Stimulated activated CD4-positive, alpha-beta T cell treated with anti-CD3 and anti-CD28 coated beads, Interleukin-12 subunit alpha, Interleukin-12 subunit beta, amount 100 ng/mL, for 48 hours (primary cell): ENCODE results near the gene NAB2.
"Not testable (repeated sequence)": the region's sequence is repeated elsewhere in the genome, so short reads cannot be mapped to it uniquely, and the experiment has no call there.

Source experiments
- DNase-seq, 3 donors: peaks; one replicate each; pipeline ENCODE4 v3.0.0-alpha.2; 2020; ENCODE audit warnings: low read depth in 2 of 3, low spot score in 1 of 3

Gene NAB2, protein sequence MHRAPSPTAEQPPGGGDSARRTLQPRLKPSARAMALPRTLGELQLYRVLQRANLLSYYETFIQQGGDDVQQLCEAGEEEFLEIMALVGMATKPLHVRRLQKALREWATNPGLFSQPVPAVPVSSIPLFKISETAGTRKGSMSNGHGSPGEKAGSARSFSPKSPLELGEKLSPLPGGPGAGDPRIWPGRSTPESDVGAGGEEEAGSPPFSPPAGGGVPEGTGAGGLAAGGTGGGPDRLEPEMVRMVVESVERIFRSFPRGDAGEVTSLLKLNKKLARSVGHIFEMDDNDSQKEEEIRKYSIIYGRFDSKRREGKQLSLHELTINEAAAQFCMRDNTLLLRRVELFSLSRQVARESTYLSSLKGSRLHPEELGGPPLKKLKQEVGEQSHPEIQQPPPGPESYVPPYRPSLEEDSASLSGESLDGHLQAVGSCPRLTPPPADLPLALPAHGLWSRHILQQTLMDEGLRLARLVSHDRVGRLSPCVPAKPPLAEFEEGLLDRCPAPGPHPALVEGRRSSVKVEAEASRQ

DNA sequence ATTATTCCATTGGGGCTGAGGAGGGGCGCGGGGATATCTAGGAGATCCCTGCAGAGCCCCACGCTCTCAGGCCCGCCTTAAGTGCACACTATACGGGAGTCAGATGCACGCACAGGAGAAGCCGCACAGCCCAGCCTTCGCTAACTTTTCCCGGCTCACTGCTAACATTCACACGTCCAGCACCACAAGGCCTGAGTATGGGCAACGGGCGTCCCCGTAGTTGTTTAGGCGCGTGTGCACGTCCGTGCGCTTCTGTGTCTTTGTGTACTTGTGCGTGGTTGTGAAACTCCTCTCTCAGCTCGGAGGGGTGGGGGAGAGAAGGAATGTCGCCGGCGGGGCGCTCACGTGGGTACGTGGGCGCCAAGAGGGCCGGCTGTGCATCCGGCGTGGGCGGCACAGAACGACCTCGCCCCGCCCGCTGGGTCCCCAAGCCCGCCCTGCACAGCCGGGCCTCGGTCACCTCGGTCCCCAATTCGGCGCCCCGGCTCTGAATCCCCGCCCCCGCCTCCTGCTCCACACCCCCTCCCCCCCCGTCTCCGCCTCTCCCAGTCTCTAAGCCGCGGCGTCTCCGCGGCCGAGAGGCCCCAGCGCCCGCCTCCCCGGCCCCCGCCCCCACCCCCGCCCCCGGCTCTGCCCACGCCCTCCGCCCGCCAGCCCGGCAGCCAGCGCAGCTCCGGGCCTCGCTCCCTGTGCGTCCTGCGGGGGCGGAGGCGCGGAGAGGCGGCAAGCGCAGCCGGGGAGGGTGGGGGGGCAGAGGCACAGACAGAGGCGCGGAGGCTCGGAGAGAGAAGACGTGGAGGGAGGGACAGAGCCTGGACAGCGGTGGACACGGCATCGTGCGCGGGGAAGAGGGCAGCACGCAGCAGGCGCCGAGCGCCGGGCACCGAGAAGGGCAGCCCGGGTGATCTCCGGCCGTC lies at the start of gene NAB2:
TSS of gene NAB2 (plus strand) at position 761 of the 917 bp plus-strand sequence. CDS start 158 bp downstream, outside the sequence.
- peak; percentile 73 to 88 (median 76) for DNase-seq

DNA sequence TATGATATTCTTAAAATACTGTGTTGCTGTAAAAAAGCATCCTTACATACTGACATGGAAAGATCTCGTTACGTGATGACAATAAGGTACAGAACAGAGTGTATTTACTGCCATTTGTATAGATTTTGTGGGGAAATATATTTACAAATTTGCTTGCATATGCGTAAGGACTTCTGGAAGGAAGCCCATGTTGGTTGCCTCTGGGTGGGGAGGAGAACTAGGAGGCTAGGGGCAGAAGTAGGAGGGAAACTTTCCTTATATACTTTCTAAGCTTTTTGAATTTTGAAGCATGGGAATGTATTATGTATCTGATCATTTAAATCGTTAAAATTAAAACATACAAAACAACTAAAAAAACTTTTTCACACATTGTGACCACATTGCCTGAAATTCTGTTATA lies 48.7 kb upstream of the NAB2 start:
- DNase-seq = no peak

DNA sequence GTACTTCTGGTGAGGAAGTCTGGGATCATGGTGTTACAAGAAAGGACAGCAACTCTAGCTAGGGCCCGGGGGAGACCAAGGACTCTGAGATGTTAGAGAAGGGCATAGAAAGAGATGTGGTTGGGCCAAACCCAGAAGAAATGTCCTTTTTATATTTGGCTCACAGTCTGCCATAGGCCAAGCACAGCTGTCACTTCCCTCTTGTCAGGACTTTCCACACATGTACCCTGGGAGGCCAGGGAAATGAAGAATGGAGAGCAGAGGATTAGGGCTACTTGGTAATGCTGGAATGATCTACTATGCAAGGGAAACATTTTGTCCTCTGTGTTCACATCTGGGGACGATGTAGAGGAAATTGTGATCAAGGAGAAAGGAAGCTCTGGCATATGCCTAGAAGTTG lies 48.2 kb upstream of the NAB2 start:
- no peak for DNase-seq

DNA sequence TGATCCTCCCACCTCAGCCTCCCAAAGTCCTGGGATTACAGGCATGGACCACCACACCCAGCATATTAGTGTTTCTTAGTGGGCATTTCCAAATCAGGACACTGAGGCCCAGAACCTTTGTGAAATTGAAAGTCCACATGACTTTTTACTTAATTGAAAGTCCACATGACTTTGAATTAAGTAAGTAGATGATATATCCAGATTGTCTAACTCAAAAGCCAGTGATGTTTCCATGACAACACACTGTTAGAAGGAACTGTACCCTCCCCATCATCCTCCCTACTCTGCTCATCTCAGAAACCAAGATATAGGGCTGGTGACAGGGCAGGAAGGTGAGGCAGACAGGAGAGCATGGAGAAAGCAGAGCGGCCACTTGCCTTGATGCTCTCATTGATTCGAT lies 46.2 kb upstream of the NAB2 start:
- no peak for DNase-seq

DNA sequence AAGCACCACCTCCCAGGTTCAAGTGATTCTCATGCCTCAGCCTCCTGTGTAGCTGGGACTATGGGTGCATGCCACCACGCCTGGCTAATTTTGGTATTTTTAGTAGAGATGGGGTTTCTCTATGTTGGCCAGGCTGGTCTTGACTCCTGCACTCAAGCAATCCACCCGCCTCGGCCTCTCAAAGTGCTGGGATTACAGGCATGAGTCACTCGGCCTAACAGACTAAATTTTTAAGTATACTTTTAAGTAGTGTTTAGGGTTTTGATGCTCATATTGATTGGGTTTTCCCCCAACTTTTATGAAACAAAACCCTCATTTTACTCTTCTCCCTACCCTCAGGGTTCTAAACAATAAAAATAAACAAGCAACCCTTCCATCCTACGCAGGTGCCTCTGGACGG lies 44.4 kb upstream of the NAB2 start:
- no peak for DNase-seq

DNA sequence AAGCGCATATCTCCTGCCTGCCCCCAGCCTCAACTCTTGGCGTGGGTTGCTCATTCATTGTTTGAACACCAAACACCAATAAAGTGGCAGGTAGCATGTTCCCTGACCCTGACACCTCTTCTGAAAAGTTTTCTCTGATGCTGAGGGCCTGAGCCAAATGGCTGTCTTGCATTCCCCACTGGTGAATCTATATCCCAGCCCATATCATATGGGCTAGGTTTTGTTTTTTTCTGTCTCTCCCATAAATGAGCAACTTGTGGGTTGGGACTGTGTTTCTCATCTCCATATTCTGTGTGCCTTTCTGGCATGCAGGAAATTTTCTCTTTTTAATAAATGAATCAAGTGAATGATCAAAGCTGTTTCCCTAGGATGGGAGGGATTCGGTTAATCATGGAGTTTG lies 44.0 kb upstream of the NAB2 start:
- DNase-seq = no peak

DNA sequence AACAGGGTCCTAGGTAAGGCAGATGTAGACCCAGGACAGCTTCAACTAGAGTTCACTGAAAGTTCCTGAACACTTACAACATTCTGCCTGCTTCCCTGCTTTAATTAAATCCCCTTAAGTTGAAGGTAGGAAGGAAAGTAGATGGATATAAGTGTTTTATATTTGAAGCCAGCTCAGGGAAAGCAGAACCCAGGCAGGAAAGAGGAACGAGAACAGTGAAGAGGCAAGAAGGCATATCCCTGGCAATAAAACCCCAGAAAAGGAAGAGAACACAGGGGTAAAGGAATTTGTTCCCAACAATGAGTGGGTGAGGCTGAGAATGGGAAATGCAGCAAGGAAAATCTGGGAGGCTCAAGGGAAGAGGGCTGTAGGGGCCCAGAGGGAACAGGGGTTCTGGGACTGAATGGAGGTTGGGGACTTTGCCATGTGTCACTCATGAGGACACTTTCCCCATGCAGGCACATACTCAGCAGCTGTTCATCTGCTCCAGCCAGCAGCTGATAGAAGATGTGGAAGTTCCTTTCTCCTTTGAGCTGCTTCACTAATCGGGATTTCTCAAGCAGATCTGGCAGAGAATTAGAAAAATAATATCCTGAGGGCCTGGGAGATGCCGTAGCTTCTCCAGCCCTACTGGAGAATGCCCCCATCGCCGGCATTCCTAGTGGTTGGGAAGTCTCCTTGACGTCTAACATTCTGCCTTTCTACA lies 42.7 kb upstream of the NAB2 start:
- no peak for DNase-seq

DNA sequence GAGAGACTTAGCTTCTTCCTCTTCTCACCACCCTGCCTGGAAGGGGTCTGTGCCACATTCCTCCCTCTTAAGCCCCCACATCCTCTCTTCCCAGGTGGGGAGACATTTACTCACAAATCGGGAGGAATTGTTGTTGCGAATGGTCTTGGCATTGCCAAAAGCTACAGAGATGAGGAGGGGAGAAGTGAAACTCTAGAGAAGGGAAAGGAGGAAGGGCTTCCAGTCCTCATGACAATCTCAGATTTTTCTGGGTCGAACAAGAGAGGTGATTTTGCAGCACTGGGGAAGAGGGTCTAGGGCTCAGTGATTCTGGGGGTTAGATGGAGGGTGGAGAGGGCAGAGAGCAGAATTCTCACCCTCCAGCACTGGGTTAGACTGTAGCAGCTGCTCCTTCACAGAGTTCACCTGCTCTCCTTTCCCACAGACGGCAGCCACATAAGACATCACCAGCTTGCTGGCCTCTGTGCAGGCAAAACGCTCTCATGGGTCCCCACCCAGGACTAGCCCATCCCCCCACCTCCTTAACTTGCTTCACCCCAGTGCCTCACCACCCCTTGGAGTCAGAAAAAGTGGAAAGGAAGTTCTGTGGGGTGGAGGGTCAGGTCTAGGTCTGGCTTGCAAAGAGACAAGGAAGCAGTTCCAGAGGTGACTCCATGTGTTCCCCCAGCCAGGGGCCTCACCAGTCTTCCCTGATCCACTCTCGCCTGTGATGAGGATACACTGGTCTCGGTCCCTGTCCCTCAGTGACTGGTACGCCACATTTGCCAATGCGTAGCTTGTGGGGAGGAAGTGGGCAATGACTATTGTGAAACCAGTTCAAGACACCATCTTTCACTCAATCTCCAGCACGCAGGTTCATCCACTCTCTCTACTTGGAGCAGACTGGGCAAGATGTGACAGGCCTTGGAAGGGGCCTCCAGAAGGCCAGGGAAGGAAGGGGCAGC lies 41.7 kb upstream of the NAB2 start:
- DNase-seq = peak; percentile 42 to 53 (median 45)

DNA sequence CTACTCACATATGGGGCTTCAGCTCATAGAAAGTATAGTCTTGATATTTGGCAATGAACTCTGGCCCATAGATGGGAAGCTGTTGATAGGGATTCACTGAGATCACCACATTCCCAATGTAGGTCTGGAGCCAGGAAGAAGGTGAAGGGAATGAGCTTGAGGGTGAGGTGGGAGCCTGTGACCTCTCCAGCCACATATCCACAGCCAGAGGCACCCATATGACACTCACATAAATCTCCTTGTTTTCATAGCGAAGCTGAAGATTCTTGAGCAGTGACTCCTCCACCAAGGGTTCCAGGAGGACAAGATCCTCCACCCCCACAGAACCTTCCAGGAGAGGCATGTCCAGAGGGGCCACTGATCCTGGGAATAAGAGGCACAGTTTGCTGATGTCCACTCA lies 40.9 kb upstream of the NAB2 start:
- no peak for DNase-seq

DNA sequence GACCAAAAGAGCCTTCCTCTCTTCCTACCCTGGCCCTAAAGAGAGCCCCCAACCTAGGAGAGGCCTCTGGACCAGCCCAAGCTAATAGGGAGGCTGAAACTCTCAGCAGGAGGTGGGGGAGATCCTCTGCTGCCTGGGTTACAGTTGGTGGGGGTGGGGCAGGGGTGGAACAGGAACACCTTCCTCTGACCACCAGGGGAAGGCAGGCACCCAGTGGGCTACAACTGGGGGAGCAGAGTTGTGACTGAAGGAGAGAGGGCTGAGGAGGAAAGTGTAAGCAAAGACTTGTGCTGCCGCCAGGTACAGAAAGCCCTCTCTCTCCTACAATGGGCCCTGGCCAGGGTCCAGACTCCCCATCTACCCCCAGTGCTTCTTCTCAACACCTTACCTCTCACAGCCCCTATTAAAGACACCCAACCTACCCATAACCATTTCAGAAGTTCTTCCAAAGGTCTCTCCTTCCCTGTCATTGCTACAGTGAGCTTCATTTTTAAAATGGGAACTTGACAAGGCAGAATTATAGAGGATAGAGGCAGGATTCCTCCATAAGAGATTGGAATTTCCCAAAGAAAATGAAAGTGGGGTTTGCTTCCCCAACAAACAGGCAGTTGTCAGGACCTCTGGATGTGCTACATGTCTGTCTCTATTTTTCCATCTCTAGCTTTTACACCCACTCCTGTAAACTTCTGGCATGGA lies 40.3 kb upstream of the NAB2 start:
- no peak for DNase-seq

DNA sequence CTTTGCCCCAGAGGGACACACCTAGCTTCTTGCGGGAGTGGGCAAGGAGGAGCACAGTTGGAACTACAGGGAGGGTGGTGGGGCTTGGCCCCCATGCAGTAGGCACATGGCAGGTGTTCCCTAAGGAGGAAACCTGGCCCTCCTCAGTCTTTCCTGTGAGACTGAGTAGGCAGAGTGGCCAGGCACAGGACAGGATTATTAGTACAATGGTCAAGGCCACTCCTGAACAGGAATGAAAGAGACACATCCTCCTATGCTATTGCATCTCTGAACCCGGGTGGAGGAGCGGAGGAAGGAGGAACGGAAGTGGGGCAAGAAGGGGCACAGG lies 39.8 kb upstream of the NAB2 start:
- no peak for DNase-seq

DNA sequence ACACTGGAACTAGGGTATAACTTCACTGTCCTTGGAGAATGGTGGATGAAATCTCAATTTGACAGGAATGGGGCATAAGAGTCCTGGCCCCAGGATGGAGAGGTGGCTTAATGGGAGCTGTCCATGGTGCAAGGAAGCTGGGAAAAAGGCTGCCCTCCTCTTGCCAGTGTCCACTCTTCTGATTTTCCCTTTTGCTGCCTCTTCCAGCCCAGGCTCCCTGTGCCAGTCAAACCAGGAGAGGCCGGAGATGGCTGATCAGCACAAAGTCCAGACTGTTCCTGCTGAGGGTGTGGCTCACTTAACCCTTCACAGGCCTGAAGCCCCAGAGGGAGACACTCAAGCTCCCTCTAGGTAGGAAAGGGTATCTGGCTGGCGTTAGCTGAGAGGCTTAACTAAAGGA lies 39.0 kb upstream of the NAB2 start, which contains the start of gene MYO1A:
TSS of gene MYO1A (minus strand) at position 240 of the 400 bp plus-strand sequence. CDS start 1,806 bp downstream, outside the sequence.
- DNase-seq = no peak

DNA sequence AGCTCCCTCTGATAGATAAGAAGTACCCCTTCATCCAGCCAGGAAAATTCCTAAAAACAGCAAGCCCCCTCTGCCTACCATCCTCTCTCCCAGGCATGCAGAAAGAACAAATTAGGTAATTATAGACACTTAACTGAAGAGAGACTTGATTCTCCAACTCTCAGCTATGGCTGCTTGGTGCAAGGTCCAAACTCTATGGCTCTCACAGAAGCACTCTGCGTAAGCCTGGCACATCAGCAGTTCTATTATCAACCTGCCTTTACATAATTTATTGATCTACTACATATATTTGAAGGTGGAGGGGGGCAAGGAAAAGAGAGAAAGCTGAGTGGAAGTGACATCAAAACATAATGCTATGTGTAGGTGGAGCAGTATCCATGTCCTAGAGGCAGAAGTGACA lies 37.9 kb upstream of the NAB2 start:
- no peak for DNase-seq

DNA sequence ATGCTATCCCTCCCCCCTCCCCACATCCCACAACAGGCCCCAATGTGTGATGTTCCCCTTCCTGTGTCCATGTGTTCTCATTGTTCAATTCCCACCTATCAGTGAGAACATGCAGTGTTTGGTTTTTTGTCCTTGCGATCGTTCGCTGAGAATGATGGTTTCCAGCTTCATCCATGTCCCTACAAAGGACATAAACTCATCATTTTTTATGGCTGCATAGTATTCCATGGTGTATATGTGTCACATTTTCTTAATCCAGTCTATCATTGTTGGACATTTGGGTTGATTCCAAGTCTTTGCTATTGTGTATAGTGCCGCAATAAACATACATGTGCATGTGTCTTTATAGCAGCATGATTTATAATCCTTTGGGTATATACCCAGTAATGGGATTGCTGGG lies 35.8 kb upstream of the NAB2 start:
- DNase-seq = not testable (repeated sequence)

DNA sequence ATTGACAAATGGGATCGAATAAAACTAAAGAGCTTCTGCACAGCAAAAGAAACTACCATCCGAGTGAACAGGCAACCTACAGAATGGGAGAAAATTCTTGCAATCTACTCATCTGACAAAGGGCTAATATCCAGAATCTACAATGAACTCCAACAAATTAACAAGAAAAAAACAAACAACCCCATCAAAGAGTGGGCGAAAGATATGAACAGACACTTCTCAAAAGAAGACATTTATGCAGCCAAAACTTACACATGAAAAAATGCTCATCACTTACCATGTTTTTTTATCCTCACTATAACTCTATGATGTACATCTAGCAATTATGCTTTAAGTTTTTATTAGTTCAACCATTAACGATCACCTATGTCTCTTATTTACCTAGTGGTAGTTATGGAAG lies 35.0 kb upstream of the NAB2 start:
- DNase-seq = not testable (repeated sequence)

DNA sequence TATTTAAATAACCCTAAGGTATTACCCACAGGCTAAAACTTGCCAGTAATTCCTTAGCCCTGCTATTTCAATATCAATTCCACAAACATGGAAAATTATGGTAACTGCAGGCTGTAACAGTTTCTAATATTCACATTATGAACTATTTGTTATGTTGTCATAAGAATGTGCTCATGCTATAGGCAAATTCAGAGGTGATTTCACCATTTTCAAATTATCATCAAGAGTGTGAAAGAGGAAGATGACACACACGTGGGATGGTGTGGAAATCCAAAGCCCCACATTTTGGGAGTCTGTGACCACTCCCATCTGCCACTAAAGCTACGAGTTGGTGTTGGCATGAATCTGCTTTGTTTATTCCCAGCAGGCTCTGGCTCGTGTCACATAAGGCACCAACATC lies 33.1 kb upstream of the NAB2 start:
- no peak for DNase-seq

DNA sequence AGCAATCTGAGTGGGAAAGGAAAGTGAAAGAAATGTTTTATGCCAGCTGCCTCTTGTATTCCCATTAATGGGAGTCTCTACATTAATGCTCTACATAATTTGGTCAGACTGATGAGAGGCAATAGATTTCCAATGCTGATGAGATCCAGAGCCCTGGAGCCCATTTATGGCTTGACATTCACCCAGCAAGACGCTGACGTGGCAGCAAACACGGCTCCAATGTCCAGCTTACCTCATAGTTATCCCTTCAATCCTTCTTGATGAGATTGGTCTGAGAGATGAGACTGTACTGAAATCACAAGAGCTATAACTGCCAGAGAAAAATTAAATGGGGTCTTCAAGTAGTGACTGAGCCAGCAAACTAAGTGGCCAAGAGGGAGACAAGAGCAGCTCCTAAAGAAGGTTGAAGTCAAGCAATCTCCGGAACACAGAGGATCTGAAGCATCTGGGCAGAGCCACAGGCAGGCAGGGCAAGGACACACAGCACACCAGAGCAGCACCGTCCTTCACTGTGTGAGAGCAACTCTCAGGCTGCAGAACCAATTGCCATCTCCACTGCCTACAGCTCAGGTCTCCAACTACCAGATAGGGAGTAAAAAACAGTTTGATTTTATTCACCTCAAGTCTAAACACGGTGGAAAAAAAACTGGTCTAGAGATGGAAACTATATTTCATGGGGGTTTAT lies 31.7 kb upstream of the NAB2 start:
- no peak for DNase-seq

DNA sequence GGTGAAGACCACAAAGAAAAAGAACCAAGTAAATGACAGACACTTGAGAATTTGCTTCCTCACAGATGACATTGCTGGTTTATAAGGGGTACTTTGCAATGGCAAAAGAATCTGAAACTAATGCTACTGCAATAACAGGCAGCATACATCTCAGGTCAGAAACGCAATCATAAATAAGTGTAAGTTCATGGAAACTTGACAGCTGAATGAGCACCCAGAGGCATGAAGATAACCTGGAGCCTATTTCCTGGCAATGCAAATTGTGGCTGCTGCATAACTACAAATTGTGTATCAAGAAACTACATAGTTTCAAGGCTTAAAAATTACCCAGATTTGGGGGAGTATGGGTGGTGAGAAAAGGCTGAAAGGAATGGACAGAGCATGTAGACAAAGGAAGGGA lies 30.5 kb upstream of the NAB2 start:
- DNase-seq = no peak
